ENCODE measurements around the gene CUX1.
"Not testable (repeated sequence)": the region's sequence is repeated elsewhere in the genome, so short reads cannot be mapped to it uniquely, and the experiment has no call there.

CUX1 gene

GRCh38 chr7:101823096-101823495, 5.7 kb downstream of the CUX1 start:
- ATAC-seq (no peak), DNase-seq (no peak)

- ATAC-seq, result no peak
- no peak for DNase-seq
These were observed 6.2 kb downstream of the CUX1 start for GRCh38 chr7:101823596-101823995.

GRCh38 chr7:101824440-101824839, 7.0 kb downstream of the CUX1 start:
- DNase-seq, result no peak
- no peak for ATAC-seq

- ATAC-seq (no peak), DNase-seq (no peak)
These were observed 8.8 kb downstream of the CUX1 start for GRCh38 chr7:101826081-101826835.

- ATAC-seq, result no peak
- DNase-seq, result no peak
These were observed 11.0 kb downstream of the CUX1 start for GRCh38 chr7:101828301-101829020.

GRCh38 chr7:101829374-101829773, 11.9 kb downstream of the CUX1 start:
- DNase-seq, result no peak
- ATAC-seq, result no peak

GRCh38 chr7:101829821-101830220, 12.4 kb downstream of the CUX1 start:
- no peak for ATAC-seq
- DNase-seq, result no peak

GRCh38 chr7:101831396-101831795, 14.0 kb downstream of the CUX1 start:
- not testable (repeated sequence) for DNase-seq, ATAC-seq

GRCh38 chr7:101832205-101832631, 14.8 kb downstream of the CUX1 start:
- ATAC-seq (no peak), DNase-seq (no peak)

- DNase-seq, result no peak
- no peak for ATAC-seq
These were observed 15.4 kb downstream of the CUX1 start for GRCh38 chr7:101832685-101833375.

- DNase-seq (no peak), ATAC-seq (no peak)
These were observed 16.4 kb downstream of the CUX1 start for GRCh38 chr7:101833799-101834198.

- DNase-seq, result no peak
- no peak for ATAC-seq
These were observed 17.7 kb downstream of the CUX1 start for GRCh38 chr7:101835136-101835535.

- not testable (repeated sequence) for ATAC-seq, DNase-seq
These were observed 20.0 kb downstream of the CUX1 start for GRCh38 chr7:101837433-101837832.

GRCh38 chr7:101838837-101839483, 21.5 kb downstream of the CUX1 start:
- ATAC-seq (no peak), DNase-seq (no peak)

- ATAC-seq (no peak), DNase-seq (no peak)
These were observed 23.9 kb downstream of the CUX1 start for GRCh38 chr7:101841328-101841727.

- DNase-seq, result no peak
- no peak for ATAC-seq
These were observed 26.2 kb downstream of the CUX1 start for GRCh38 chr7:101843293-101844271.

- ATAC-seq (no peak), DNase-seq (no peak)
These were observed 28.5 kb downstream of the CUX1 start for GRCh38 chr7:101845974-101846373.

- DNase-seq (no peak), ATAC-seq (no peak)
These were observed 29.5 kb downstream of the CUX1 start for GRCh38 chr7:101846800-101847538.

GRCh38 chr7:101848208-101848951, 31.0 kb downstream of the CUX1 start:
- ATAC-seq (no peak), DNase-seq (no peak)

GRCh38 chr7:101849314-101849713, 31.9 kb downstream of the CUX1 start:
- DNase-seq, ATAC-seq: not testable (repeated sequence)

Data from stimulated activated naive CD8-positive, alpha-beta T cell treated with anti-CD3 and anti-CD28 coated beads, Interleukin-15, Interleukin-2, amounts not matched to agents 100 U/mL and 50 U/mL, for 24 hours (primary cell).